GM12874 (cell line): ENCODE measurements around the gene IL20.

Experiments
- TF ChIP-seq, protein P1 (sequence below): IDR thresholded peaks from 2 replicates; pipeline ENCODE4 v1.5.1; 2011; ENCODE audit warnings: low read depth, mild to moderate bottlenecking, control low read depth, low read length, moderate library complexity; ENCODE audit not compliant: insufficient read depth

IL20 gene

GRCh38 chr1:206897175-206897574 is 31.8 kb downstream of the IL20 start, which contains the start of gene IL24:
Gene IL24 (plus strand): TSS chr1:206897443. CDS start chr1:206897833, 390 bp downstream.
- TF ChIP-seq, protein P1, sequence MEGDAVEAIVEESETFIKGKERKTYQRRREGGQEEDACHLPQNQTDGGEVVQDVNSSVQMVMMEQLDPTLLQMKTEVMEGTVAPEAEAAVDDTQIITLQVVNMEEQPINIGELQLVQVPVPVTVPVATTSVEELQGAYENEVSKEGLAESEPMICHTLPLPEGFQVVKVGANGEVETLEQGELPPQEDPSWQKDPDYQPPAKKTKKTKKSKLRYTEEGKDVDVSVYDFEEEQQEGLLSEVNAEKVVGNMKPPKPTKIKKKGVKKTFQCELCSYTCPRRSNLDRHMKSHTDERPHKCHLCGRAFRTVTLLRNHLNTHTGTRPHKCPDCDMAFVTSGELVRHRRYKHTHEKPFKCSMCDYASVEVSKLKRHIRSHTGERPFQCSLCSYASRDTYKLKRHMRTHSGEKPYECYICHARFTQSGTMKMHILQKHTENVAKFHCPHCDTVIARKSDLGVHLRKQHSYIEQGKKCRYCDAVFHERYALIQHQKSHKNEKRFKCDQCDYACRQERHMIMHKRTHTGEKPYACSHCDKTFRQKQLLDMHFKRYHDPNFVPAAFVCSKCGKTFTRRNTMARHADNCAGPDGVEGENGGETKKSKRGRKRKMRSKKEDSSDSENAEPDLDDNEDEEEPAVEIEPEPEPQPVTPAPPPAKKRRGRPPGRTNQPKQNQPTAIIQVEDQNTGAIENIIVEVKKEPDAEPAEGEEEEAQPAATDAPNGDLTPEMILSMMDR: no peak

DNA sequence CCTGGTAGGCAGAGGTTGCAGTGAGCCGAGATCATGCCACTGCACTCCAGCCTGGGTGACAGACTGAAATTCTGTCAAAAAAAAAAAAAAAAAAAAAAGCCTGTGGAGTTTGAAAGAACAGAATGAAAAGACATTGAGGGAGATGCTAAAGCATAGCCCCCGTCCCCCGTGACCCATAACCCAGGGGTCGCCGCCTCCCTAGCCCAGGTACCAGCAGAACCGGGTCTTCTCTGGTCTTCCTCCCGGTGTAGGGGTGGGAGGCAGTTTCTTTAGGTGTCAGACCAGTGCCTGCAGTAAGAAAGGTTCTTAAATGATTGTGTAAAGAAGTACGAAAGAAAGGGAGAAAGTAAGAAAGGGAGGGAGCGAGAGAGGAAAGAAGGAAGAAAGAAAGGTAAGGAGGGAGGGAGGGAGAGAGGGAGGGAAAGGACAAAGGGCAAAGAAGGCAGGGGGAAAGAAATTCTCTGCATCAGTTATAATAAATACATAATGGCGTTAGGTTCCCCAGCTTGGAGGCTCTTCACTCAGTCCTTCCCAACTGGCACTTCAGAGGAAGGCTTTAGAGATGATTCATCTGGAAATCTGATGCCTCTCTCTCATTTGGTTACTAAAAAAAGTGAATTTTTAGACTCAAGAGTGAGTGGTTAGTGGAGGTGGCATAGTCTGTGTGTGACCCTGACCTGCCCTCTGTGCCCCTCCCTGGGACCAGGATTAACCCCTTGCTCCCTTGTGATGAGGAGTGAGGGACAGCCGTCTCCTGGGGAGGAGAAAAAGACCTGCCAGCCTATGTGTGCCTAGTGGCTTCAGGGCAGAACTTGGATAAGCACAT is 32.9 kb downstream of the IL20 start:
- TF ChIP-seq, protein P1: no peak

DNA sequence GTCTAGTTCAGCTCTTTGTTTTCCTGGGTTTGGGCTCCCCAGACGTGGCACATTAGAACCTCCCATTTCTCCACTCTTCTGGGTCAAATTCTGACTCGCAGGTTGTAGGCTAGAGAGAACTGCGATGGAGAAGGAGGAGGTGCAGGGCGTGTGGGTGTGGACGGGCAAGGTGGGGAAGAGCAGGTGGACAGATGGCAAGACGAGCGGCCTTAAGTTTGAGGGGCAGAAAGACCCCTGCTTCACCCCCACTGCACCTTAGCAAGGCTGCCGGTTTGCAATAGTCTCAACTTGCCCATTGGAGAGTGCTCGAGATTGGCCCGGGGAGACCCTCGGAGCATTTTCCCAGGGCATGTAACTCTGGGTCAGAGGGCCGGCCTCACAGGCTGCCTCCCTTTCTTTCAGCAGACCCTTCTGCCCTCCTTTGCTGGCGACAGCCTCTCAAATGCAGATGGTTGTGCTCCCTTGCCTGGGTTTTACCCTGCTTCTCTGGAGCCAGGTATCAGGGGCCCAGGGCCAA is 33.5 kb downstream of the IL20 start:
- TF ChIP-seq, protein P1: no peak

DNA sequence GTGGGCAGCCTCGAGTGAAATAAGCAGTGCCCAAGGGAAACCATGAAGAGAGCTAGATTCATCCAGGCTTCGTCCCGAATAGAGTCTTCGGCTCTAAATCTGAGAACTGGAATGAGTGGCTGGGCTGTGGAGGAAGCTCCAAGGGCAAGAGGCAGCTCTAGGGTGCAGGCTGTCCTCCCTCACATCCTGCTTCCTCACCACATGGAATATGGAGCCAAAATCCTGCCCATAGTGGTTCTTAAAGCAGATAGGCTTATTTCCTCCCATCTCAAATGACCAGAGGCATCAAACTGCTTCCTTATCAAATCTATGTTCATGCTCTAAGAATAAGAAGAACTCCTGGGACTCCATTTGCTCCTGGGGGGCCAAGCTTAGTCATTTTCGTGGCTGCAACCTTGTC is 34.3 kb downstream of the IL20 start:
- TF ChIP-seq, protein P1: no peak

GRCh38 chr1:206900149-206900548 is 34.7 kb downstream of the IL20 start:
- TF ChIP-seq, protein P1: no peak

- TF ChIP-seq, protein P1: no peak
These were observed 36.5 kb downstream of the IL20 start for GRCh38 chr1:206901944-206902343.

DNA sequence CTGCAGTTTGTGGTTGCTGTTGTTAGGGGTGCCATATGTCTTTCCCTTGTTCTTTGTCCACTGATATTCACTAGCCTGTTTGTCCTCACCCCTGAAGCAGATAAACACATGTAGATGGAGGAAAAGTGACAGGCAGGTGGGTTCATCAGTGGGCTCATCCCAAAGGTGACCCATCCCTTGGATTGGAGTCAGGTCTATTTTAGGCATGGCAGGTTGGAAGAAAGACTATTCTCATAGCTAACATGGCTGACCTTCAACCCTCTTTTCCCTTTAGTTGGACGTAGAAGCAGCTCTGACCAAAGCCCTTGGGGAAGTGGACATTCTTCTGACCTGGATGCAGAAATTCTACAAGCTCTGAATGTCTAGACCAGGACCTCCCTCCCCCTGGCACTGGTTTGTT is 37.3 kb downstream of the IL20 start:
- TF ChIP-seq, protein P1: no peak
